H9 (cell line): ENCODE data around the gene DDOST. TPM values are rescaled to one million over a fixed set of nuclear protein-coding genes. Genes with fewer than 3 reads are reported as not detected.

ENCODE experiments used
- DNase-seq: peaks from one replicate; pipeline ENCODE4 v3.0.0-alpha.2; 2017
- H2AFZ ChIP-seq: one replicate; pipeline ENCODE4 v1.6.1; 2013; ENCODE audit warnings: mild to moderate bottlenecking, low read length, control low read depth, moderate library complexity
- H2AK5ac ChIP-seq: 2 replicates; pipeline ENCODE4 v1.6.1; 2013; ENCODE audit warnings: low read length, control low read depth, mixed read lengths; ENCODE audit not compliant: insufficient read length
- H2BK120ac ChIP-seq: one replicate; pipeline ENCODE4 v1.6.1; 2013; ENCODE audit warnings: low read depth, mild to moderate bottlenecking, low read length, control low read depth, inconsistent platforms; ENCODE audit not compliant: poor library complexity, severe bottlenecking
- H2BK12ac ChIP-seq: 2 replicates; pipeline ENCODE4 v1.6.1; 2013; ENCODE audit warnings: low read length, control low read depth, mixed read lengths, low read depth; ENCODE audit not compliant: insufficient read length
- H2BK15ac ChIP-seq: 2 replicates; pipeline ENCODE4 v1.6.1; 2013; ENCODE audit warnings: low read depth, low read length, control low read depth
- H2BK20ac ChIP-seq: one replicate; pipeline ENCODE4 v1.6.1; 2013; ENCODE audit warnings: low read depth, mild to moderate bottlenecking, low read length, control low read depth, inconsistent platforms; ENCODE audit not compliant: poor library complexity, severe bottlenecking
- H2BK5ac ChIP-seq: 2 replicates; pipeline ENCODE4 v1.6.1; 2013; ENCODE audit warnings: low read length, control low read depth, mixed read lengths; ENCODE audit not compliant: insufficient read length
- H3K14ac ChIP-seq: 2 replicates; pipeline ENCODE4 v1.6.1; 2013; ENCODE audit warnings: low read length, control low read depth; ENCODE audit not compliant: insufficient read depth
- H3K18ac ChIP-seq: 2 replicates; pipeline ENCODE4 v1.6.1; 2013; ENCODE audit warnings: low read depth, mild to moderate bottlenecking, mixed read lengths, low read length, control low read depth; ENCODE audit not compliant: insufficient read length
- H3K23ac ChIP-seq: 2 replicates; pipeline ENCODE4 v1.6.1; 2013; ENCODE audit warnings: low read length, control low read depth, mixed read lengths, low read depth; ENCODE audit not compliant: insufficient read length
- H3K23me2 ChIP-seq: 2 replicates; pipeline ENCODE4 v1.6.1; 2013; ENCODE audit warnings: low read depth, mild to moderate bottlenecking, mixed read lengths, low read length, control low read depth; ENCODE audit not compliant: insufficient read length, poor library complexity, severe bottlenecking
- H3K27ac ChIP-seq: 2 replicates; pipeline ENCODE4 v1.5.1; 2013; ENCODE audit warnings: low read length, control low read depth, mixed read lengths, low read depth; ENCODE audit not compliant: insufficient read length
- H3K27me3 ChIP-seq: 2 replicates; pipeline ENCODE4 v1.6.1; 2013; ENCODE audit warnings: low read length, control low read depth, inconsistent platforms; ENCODE audit not compliant: insufficient read depth
- H3K4ac ChIP-seq: 2 replicates; pipeline ENCODE4 v1.6.1; 2013; ENCODE audit warnings: low read depth, mild to moderate bottlenecking, control low read depth, inconsistent platforms, low read length, moderate library complexity
- H3K4me1 ChIP-seq: 2 replicates; pipeline ENCODE4 v1.6.1; 2013; ENCODE audit warnings: low read length, control low read depth, inconsistent platforms; ENCODE audit not compliant: insufficient read depth
- H3K4me2 ChIP-seq: 2 replicates; pipeline ENCODE4 v1.6.1; 2013; ENCODE audit warnings: low read length, control low read depth, mixed read lengths; ENCODE audit not compliant: insufficient read length, insufficient read depth
- H3K56ac ChIP-seq: 2 replicates; pipeline ENCODE4 v1.6.1; 2013; ENCODE audit warnings: low read depth, mild to moderate bottlenecking, mixed read lengths, low read length, control low read depth; ENCODE audit not compliant: insufficient read length
- H3K79me1 ChIP-seq: 2 replicates; pipeline ENCODE4 v1.6.1; 2013; ENCODE audit warnings: low read depth, mild to moderate bottlenecking, moderate library complexity, low read length, control low read depth, inconsistent platforms; ENCODE audit not compliant: insufficient read depth, poor library complexity, severe bottlenecking
- H3K79me2 ChIP-seq: 2 replicates; pipeline ENCODE4 v1.6.1; 2013; ENCODE audit warnings: low read length, control low read depth, inconsistent platforms; ENCODE audit not compliant: insufficient read depth
- H3K9ac ChIP-seq: 2 replicates; pipeline ENCODE4 v1.6.1; 2013; ENCODE audit warnings: low read length, control low read depth, mixed read lengths; ENCODE audit not compliant: insufficient read length; ENCODE audit errors: extremely low read depth
- H3K9me3 ChIP-seq: one replicate; pipeline ENCODE4 v1.6.1; 2013; ENCODE audit warnings: low read depth, low read length, inconsistent platforms; ENCODE audit not compliant: control insufficient read depth
- H3T11ph ChIP-seq: one replicate; pipeline ENCODE4 v1.6.1; 2013; ENCODE audit warnings: mild to moderate bottlenecking, low read length, control low read depth, inconsistent platforms
- H4K20me1 ChIP-seq: one replicate; pipeline ENCODE4 v1.6.1; 2013; ENCODE audit not compliant: control insufficient read depth, insufficient read length, insufficient read depth
- H4K5ac ChIP-seq: 2 replicates; pipeline ENCODE4 v1.6.1; 2013; ENCODE audit warnings: low read depth, mild to moderate bottlenecking, mixed read lengths, low read length, control low read depth; ENCODE audit not compliant: insufficient read length
- H4K8ac ChIP-seq: replicated peaks from 2 replicates; pipeline ENCODE4 v1.6.1; 2013; ENCODE audit warnings: low read length, control low read depth, mixed read lengths, low read depth; ENCODE audit not compliant: insufficient read length
- H4K91ac ChIP-seq: 2 replicates; pipeline ENCODE4 v1.6.1; 2013; ENCODE audit warnings: low read depth, mild to moderate bottlenecking, moderate library complexity, mixed read lengths, low read length, control low read depth; ENCODE audit not compliant: insufficient read length
- H3K27ac Mint-ChIP-seq, 3 experiments: 2 replicates in 2 of 3; 3 replicates in 1 of 3; pipeline ENCODE4 v1.8.0; 2020 to 2021; ENCODE audit warnings: mixed read lengths in 3 of 3, mild to moderate bottlenecking in 1 of 3, moderate library complexity in 1 of 3
- H3K27me3 Mint-ChIP-seq: 2 replicates; pipeline ENCODE4 v1.8.0; 2021; ENCODE audit warnings: low read depth, mild to moderate bottlenecking, moderate library complexity, mixed read lengths
- H3K36me3 Mint-ChIP-seq, 3 experiments: 2 replicates in 2 of 3; 3 replicates in 1 of 3; pipeline ENCODE4 v1.8.0; 2020 to 2021; ENCODE audit warnings: low read depth in 3 of 3, mixed read lengths in 3 of 3; ENCODE audit not compliant: insufficient read depth in 1 of 3
- H3K4me1 Mint-ChIP-seq, 2 experiments: 2 replicates each; pipeline ENCODE4 v1.8.0; 2020; ENCODE audit warnings: mixed read lengths in 2 of 2
- H3K4me3 Mint-ChIP-seq, 2 experiments: 2 replicates in 1 of 2; 3 replicates in 1 of 2; pipeline ENCODE4 v1.8.0; 2020 to 2021; ENCODE audit warnings: mild to moderate bottlenecking in 2 of 2, mixed read lengths in 2 of 2, moderate library complexity in 1 of 2
- H3K9me3 Mint-ChIP-seq, 2 experiments: 2 replicates in 1 of 2; 3 replicates in 1 of 2; pipeline ENCODE4 v1.8.0; 2020; ENCODE audit warnings: mild to moderate bottlenecking in 2 of 2, mixed read lengths in 2 of 2, moderate library complexity in 1 of 2
- CTCF ChIP-seq: fragments of 200-600 bp; sonication (generic); conservative IDR thresholded peaks from 3 replicates; pipeline ENCODE4 v1.8.0; 2021; ENCODE audit warnings: antibody characterized with exemption, mild to moderate bottlenecking
- WGBS: extraction: QIAGEN DNeasy Blood & Tissue Kit; methylation state at CpG from one replicate; pipeline ENCODE4 v1.1.7; 2013; ENCODE audit warnings: missing lambda C conversion rate, low lambda C conversion rate, mixed read lengths; ENCODE audit not compliant: insufficient read length; ENCODE audit errors: extremely low coverage; 5-methylcytosine and 5-hydroxymethylcytosine counted together
- total RNA-seq: library from RNA; stranded (reverse); gene quantifications from 2 replicates; pipeline ENCODE4 v1.2.1, GENCODE V29; 2021

DDOST gene
- total RNA-seq, 1 experiment from 2014 or later = 255 TPM

GRCh38 chr1:20699558-20699957, 38.4 kb upstream of the DDOST start:
- no peaks in the 10 kb centered on the region for H3K79me2 ChIP-seq
- Mint-ChIP-seq H3K4me1 (peaks cover 9 to 17% of the 10 kb centered on the region in 2 experiments; a peak in 3 of 4 replicates), H3K36me3 (peaks cover 0 to 11% (median 5%) of the 10 kb centered on the region in 3 experiments; a peak in 4 of 7 replicates), H3K27ac (peak overlapping the region in 2 of 3 experiments; percentile 49 to 61; a peak in 3 of 7 replicates), H3K9me3 (no peaks in the 10 kb centered on the region), H3K4me3 (peak overlapping the region in 1 of 2 experiments; percentile 34; a peak in 1 of 5 replicates), H3K27me3 (peaks cover 14% of the 10 kb centered on the region)
- H3T11ph ChIP-seq = no peak overlapping the region
- no peak overlapping the region for H2BK15ac ChIP-seq
- no peak overlapping the region for H3K9ac ChIP-seq
- H4K91ac ChIP-seq = no peak overlapping the region
- H4K8ac ChIP-seq = no peak overlapping the region
- no CpG with 5 or more reads among the region's 9 CpGs for WGBS
- no peak overlapping the region for H3K27ac ChIP-seq
- H3K14ac ChIP-seq = no peak overlapping the region; the same call in 1 of the 2 replicates
- no peak overlapping the region for H2BK5ac ChIP-seq
- H3K56ac ChIP-seq = no peak overlapping the region
- no peak overlapping the region for H2BK20ac ChIP-seq
- no peak overlapping the region for H2BK120ac ChIP-seq
- H3K4me2 ChIP-seq = no peak overlapping the region
- no peaks in the 10 kb centered on the region for H3K79me1 ChIP-seq
- H4K20me1 ChIP-seq = no peaks in the 10 kb centered on the region
- no peak overlapping the region for H4K5ac ChIP-seq
- H3K23me2 ChIP-seq = peaks cover 10% of the 10 kb centered on the region
- DNase-seq = no peak
- H2AK5ac ChIP-seq = no peak overlapping the region
- TF ChIP-seq CTCF = no peak
- no peak overlapping the region for H3K4ac ChIP-seq
- H3K18ac ChIP-seq = no peak overlapping the region
- no peaks in the 10 kb centered on the region for H3K9me3 ChIP-seq
- H2AFZ ChIP-seq = no peak overlapping the region
- H3K4me1 ChIP-seq = no peaks in the 10 kb centered on the region
- H3K27me3 ChIP-seq = no peaks in the 10 kb centered on the region
- no peak overlapping the region for H2BK12ac ChIP-seq
- no peak overlapping the region for H3K23ac ChIP-seq
